ENCODE data around the gene ETV3L. TPM values are rescaled to one million over a fixed set of nuclear protein-coding genes. Genes with fewer than 3 reads are reported as not detected.
A peak's percentile ranks its signal among the peaks of the same experiment; 100 is the strongest.

Gene ETV3L
- total and polyA plus RNA-seq, 2 of the 8 experiments (the other 6 are each of a cell fraction or from before 2014, with no cell fraction given): 0.17 to 0.26 TPM

DNA sequence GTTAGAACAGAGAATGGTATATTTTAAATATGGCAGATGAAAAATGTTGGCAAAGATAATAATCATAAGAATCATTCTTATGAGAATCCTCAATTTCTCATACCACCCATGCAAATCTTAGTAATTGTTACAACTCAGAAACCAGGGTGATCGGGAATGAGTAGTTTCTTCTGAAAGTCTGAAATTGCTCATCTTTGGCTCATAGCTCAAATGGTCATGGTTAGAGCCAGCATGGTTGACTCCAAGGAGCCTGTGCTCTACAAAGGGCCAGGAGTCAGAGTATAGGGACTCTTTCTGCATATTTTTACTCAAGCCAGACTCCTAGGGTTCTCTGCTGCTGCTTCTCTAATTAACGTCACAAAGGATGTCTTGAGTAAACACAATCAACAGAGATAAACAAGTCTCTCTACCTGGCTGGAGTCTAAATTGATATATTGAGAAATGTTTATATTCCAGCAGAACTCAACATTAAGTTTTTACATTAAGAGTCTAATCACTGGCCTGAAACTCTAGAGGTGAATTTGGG is 40.5 kb upstream of the ETV3L start:
- peaks cover 7 to 25% of the 10 kb centered on the region in 2 experiments; a peak in 3 of 4 replicates for H3K79me2 ChIP-seq (ENCODE audit: control insufficient read depth in 1 of 2, insufficient read depth in 2 of 2, low read length in 2 of 2)
- no peak overlapping the region for H2BK12ac ChIP-seq (ENCODE audit: low read depth, low read length)
- H3K36me3 ChIP-seq (ENCODE audit: control insufficient read depth in 2 of 4, insufficient read depth in 4 of 4, low read length in 3 of 4): peaks cover 2 to 10% (median 7%) of the 10 kb centered on the region in 4 experiments; a peak in 7 of 8 replicates
- no peak overlapping the region for H2BK120ac ChIP-seq (replicated peaks; ENCODE audit: low read depth, low read length)
- H2BK5ac ChIP-seq (ENCODE audit: low read depth, low read length): no peak overlapping the region
- no peak for FAIRE-seq
- no peak for TF ChIP-seq SUZ12 (IDR thresholded peaks at IDR 0.05; ENCODE audit: low read length)
- TF ChIP-seq HDAC6 (IDR thresholded peaks at IDR 0.05; ENCODE audit: low read depth, low read length): no peak
- TF ChIP-seq TCF12 (IDR thresholded peaks at IDR 0.05; ENCODE audit: low read depth, low read length): no peak
- TF ChIP-seq, protein P1, sequence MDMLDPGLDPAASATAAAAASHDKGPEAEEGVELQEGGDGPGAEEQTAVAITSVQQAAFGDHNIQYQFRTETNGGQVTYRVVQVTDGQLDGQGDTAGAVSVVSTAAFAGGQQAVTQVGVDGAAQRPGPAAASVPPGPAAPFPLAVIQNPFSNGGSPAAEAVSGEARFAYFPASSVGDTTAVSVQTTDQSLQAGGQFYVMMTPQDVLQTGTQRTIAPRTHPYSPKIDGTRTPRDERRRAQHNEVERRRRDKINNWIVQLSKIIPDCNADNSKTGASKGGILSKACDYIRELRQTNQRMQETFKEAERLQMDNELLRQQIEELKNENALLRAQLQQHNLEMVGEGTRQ (IDR thresholded peaks at IDR 0.05; ENCODE audit: low read length): no peak
- H2AK5ac ChIP-seq (ENCODE audit: low read depth, low read length): no peak overlapping the region
- no peak overlapping the region for H3K56ac ChIP-seq (replicated peaks; ENCODE audit: insufficient read length, low read depth, low read length)
- H2BK15ac ChIP-seq (ENCODE audit: low read length): no peak overlapping the region
- no peak overlapping the region for H3K18ac ChIP-seq (ENCODE audit: extremely low read depth, low read length)
- no peak overlapping the region for H4K8ac ChIP-seq (ENCODE audit: extremely low read depth, insufficient read depth, low read length)
- H3K9me3 ChIP-seq (ENCODE audit: insufficient read depth in 2 of 2, low read depth in 1 of 2, low read length in 1 of 2): no peaks in the 10 kb centered on the region
- DNase-seq (ENCODE audit: low read depth in 1 of 2, low spot score in 2 of 2): no peak
- peak overlapping the region in 1 of 4 experiments; percentile 6; a peak in 1 of 8 replicates for H3K4me3 ChIP-seq (ENCODE audit: extremely low read depth in 1 of 4, insufficient read depth in 2 of 4, low read depth in 3 of 4, low read length in 4 of 4)
- CTCF ChIA-PET (ENCODE audit: partially characterized antibody): interaction anchor here (0.8 to 16.2 kb wide), 6 partner anchors 7 to 53 kb away, joined by 3 to 187 read pairs (median 4); no protein-coding TSS in a partner anchor
- no peak overlapping the region for H3K27ac ChIP-seq (ENCODE audit: low read depth, low read length)
- no peak overlapping the region for H2AFZ ChIP-seq (ENCODE audit: low read length)
- H3K23me2 ChIP-seq (ENCODE audit: low read depth, low read length): peaks cover 10% of the 10 kb centered on the region; the same call in 1 of the 2 replicates
- WGBS, 2 experiments (ENCODE audit: extremely low coverage in 1 of 2, insufficient coverage in 1 of 2, insufficient read length in 1 of 2, insufficient replicate concordance in 2 of 2, low coverage in 1 of 2, low lambda C conversion rate in 2 of 2, missing lambda C conversion rate in 1 of 2): 57% methylated on average over 2 of the region's 2 CpGs; no CpG with 5 or more reads in 1 of the 2 experiments
- no peak overlapping the region for H4K91ac ChIP-seq (replicated peaks; ENCODE audit: insufficient read length, low read length)
- no peak overlapping the region; a peak in 1 of 7 replicates for H3K9ac ChIP-seq (replicated peaks in 1 of 4; ENCODE audit: extremely low read depth in 1 of 4, low read depth in 3 of 4, low read length in 3 of 4)
- peak overlapping the region in 1 of 2 experiments; percentile 12; a peak in 2 of 4 replicates for H3K4me2 ChIP-seq (ENCODE audit: insufficient read depth in 1 of 2, low read depth in 2 of 2, low read length in 2 of 2)
- no peak overlapping the region for H2BK20ac ChIP-seq (ENCODE audit: low read length)
- POLR2A ChIA-PET (ENCODE audit: partially characterized antibody): interaction anchor here (2.2 to 10.5 kb wide), 3 partner anchors 16 to 25 kb away, joined by 6 to 70 read pairs (median 21); no protein-coding TSS in a partner anchor
- H3K79me1 ChIP-seq (ENCODE audit: low read depth, low read length): peaks cover 8% of the 10 kb centered on the region; the same call in 1 of the 2 replicates
- peaks cover 2 to 17% (median 7%) of the 10 kb centered on the region in 4 experiments; a peak in 4 of 7 replicates for H3K4me1 ChIP-seq (replicated peaks in 1 of 4; ENCODE audit: control insufficient read depth in 3 of 4, insufficient read depth in 4 of 4, low read length in 3 of 4)
- peaks cover 9 to 11% of the 10 kb centered on the region in 2 experiments for H4K20me1 ChIP-seq (replicated peaks in 1 of 2; ENCODE audit: control insufficient read depth in 1 of 2, insufficient read depth in 2 of 2, low read length in 2 of 2)
- peak overlapping the region; percentile 16 for H4K5ac ChIP-seq (ENCODE audit: insufficient read length, low read depth, low read length)
- H3K4ac ChIP-seq (replicated peaks; ENCODE audit: insufficient read length, low read depth, low read length): no peak overlapping the region
- no peak overlapping the region for H3K23ac ChIP-seq (ENCODE audit: insufficient read length)
- no peaks in the 10 kb centered on the region for H3K27me3 ChIP-seq (replicated peaks in 1 of 4; ENCODE audit: control insufficient read depth in 3 of 4, extremely low read depth in 1 of 4, insufficient read depth in 3 of 4, low read length in 3 of 4)
- H3K14ac ChIP-seq (ENCODE audit: insufficient read length): no peak overlapping the region
